GM03348 (cell line): ENCODE data around the gene CUL7.
A peak's percentile ranks its signal among the peaks of the same experiment; 100 is the strongest.
"Not testable (repeated sequence)": the region's sequence is repeated elsewhere in the genome, so short reads cannot be mapped to it uniquely, and the experiment has no call there.

ENCODE experiments used
- DNase-seq: peaks from one replicate; pipeline ENCODE4 v3.0.0; 2012; ENCODE audit warnings: low spot score

CUL7 gene

DNA sequence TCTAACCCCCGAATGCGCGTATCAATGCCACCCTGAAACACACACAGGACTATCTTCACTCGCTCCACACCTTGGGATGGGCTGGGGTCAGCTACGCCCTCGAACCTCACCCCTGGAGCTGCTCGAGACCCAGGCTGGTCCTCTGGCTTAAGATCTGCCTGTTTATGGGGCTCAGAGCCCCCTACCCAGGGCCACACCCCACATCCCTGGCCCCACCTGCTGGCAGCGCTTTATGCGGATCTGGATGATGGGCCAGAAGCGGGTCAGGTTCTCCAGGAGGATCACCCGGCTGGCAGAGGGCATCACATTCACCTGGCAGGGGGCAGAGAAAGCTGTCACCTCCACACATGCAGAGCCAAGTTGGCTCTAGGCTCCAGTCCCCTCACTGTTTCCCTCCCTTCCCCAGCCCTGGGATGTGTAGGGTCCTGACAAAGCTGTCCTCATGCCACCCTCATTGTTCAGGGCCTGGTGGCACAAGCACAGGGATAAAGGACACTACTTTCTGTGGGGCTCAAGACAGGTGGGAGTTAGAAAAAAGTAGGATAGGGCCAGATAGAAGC, 8.2 kb downstream of the CUL7 start:
- DNase-seq, result no peak

DNA sequence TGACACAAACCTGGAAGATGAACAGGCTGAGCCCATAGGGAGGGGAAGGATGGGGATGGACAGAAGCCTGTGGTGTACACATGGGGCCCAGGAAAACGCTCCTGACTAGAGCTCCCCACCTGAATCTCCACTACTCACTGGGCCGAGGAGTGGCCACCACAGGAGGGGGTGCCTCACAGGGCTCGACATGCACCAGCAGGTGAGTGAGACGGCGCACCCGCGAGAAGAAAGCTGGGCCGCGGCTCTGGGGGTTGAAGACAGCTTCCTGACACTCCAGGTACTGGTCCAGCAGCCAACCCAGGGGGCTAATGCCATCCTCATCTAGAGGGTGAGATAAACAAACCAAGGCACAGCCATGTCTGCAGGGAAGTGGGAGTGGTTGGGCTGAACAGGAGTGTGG, 10.3 kb downstream of the CUL7 start:
- DNase-seq, result no peak

DNA sequence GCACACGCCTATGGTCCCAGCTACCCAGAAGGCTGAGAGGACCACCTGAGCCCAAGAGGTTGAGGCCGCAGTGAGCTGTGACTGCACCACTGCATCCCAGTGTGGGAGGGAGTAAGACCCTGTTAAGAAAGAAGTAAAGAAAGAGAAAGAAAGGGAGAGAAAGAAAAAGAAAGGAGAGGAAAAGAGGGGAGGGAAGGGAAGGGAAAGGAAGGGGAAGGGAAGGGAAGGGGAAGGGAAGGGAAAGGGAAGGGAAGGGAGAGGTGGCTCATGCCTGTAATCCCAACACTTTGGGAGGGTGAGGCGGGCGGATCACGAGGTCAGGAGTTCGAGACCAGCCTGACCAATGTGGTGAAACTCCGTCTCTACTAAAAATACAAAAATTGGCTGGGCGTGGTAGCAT, 12.2 kb downstream of the CUL7 start:
- not testable (repeated sequence) for DNase-seq

DNA sequence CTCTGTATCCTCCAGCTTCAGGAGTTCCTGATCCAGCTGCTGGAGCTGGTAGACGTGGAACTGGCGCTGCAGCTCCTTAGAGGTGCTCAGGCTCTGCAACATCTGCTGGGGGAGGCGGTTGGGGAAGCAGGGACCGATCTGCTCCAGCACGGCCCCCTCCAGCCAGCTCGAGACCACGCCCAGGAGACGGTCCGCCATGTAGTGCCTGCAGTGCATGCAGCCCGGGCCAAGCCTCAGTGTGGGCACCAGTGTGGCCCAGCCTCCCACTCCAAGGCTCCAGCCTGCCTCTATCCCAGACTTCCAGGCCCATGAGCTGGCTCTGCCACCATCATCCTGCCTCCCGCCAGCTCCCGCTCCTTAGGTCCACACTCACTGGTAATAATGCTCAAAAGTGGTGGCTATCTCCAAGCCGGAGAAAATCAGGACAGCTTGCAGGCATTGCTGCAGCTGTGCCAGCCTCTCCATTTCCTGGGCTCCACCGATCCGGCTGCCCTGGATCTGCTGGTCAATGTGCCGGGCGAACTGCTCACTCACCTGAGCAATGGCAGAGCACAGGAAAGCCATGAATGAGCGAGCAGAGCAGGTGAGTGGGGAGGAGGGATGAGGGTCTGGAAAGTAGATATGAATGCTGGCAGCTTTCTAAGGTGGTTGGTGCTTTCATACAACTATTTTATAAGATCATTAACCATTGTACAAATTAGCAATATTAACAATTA, 13.0 kb downstream of the CUL7 start:
- no peak for DNase-seq

DNA sequence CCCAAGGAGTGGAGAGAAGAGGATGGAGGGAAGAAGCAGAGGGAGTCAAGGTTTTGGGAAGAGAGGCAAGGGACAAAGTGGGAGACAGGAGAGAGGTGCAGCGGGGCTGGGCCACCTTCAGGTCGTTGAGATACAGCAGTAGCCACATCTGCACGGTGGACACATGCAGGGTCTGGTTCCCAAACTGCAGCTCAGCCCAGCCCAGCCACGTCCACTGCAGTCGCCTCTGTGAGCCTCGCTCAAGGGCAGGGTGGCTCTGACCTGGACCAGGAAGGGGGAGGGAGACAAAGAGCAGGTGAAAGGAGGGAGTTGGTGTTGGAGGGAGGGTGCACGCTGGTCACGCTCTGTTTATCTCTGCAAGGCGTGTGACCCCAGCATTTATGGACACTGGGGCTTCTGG, 14.9 kb downstream of the CUL7 start:
- no peak for DNase-seq

DNA sequence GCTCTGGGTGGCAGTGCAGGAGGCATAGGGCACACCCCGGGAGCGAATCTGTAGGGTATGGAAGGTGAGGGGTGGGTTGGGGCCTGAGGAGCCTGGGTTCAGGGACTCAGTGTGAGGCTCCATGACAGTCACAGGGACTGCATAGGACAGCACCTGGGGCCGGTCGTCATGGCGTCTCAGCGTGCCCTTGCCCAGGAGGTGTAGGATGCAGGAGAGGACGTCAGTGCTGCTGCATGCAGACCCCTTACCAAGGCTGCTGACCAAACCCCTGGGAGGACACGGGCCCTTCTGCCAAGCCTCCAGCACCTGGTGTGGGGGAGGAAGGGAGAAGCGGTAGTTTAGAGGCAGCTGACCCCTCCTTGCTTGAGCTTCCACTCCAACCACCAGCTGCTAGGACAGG, 15.9 kb downstream of the CUL7 start:
- no peak for DNase-seq

DNA sequence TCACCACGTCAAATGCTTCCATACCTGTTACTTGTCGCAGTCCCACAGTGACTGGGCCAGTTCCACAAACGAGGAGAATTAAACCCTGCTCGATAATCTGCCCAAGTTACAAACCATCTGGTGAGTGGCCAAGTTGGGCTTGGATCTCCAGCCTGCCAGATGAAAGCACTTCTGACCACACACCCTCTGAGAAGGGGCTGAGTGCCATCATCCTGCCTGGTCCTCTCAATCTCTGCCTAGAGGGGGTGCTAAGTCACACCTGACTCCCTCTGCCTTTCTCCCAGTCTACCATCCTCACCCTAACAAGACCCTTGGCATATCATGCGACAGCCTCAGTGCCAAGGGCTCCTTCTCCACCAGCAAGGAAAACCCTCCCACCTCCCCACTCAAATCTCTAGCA, 16.5 kb downstream of the CUL7 start:
- DNase-seq, result no peak

DNA sequence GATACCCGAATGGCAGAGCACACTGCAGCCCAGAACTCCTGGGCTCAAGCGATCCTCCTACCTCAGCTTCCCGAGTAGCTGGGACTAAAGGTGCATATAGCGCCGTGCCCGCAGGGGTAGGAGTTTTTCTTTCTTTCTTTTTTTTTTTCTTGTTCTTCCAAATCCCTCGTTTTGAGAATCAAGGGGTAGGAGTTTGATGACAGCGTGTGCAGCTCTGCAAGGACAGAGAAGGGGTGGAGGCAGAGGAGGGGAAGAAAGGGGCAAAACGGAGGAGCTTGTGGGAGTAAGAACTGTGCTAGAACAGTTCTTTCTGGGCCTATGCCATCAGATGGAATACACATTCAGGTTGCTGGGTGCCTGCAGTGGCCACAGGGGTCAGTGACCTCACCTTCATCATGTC, 16.9 kb downstream of the CUL7 start:
- DNase-seq, result no peak

DNA sequence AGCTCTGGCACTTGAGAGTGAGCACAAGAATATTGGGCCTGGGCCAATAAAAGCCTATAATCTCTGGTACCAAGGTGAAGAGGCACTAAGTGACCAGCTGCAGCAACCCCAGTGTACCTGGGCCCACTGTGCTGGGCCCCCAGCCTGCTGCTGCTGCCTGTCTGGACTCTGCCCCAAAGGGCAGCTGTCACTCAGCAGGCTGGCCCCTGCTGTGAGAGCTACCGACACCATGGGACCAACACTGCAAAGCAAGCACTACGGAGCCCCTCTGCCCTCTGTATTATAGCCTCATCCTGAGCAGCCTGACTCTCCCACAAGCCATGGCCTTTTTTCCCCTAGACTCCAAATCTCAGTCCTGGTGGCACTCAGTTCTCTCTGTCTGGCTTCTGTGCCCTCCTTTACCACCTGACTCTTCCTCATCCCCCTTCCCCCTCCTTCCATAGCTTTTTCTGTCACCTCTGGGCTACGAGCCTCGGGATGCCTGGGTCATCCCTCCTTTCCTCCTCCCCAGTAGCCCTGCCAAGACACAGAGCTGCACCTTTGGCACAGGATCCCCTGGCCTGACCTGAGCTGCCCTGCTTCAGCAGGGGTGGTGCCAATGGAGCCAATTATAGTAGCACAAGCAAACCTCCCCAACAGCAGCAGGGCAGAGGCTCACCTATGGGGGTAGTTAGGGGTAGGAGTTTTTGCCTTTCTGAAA, 18.0 kb downstream of the CUL7 start:
- no peak for DNase-seq

DNA sequence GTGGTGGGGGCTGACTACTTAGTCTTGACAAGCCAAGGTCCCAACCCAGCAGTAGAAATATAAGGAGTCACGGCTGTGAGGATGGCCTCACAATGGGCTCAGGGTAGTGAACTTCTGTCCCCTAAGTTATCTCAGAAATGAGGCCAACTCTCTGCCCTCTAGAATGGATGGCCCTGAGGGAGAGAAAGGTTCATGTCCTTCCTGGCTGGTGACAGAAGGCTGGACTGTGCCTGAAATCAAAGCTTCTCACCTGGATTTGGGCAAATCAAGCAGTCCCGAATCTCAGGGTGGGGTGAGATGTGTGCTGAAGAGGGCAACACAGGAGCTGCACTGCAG, 19.5 kb downstream of the CUL7 start:
- no peak for DNase-seq

DNA sequence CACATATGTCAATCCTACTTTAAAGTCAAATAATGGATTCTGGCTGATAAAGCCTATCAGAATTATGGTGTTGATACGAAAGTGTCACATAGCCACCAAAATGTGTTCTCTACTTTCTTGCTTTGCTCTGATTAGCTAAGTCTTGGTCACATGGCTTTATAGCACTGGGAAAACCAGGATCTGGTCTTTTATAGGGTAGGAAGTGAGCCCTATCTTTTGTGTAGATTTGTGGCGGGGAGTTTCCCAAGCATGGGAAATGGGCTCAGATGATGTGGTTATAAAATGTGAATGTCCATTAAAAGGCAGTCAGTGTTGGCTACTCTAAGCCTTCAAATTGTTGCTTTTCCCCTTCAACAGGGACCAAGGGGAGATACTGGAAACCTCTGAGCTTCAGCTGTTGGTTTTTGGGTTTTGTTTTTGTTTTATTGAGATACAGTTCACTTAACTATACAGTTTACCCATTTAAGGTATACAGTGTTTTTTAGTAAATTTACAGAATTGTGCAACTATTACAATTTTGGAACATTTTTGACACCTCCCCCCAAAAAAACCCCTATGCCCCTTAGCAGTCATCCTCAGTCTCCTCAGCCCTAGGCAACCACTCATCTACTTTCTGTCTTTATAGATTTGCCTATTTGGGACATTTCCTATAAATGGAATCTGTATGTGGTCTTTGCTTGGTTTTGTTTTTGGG, 20.0 kb downstream of the CUL7 start:
- no peak for DNase-seq

DNA sequence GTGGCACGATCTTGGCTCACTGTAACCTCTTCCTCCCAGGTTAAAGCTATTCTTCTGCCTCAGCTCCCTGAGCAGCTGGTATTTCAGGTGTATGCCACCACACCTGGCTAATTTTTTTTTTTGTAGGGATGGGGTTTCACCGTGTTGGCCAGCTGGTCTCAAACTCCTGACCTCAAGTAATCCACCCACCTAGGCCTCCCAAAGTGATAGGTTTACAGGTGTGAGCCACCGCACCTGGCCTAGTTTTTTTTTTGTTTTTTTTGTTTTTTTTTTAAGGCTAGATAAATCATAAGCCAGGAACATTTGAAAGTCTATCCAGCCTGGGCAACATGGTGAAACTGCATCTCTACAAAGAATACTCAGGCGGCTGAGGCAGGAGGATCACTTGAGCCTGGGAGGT, 21.3 kb downstream of the CUL7 start:
- DNase-seq, result no peak

DNA sequence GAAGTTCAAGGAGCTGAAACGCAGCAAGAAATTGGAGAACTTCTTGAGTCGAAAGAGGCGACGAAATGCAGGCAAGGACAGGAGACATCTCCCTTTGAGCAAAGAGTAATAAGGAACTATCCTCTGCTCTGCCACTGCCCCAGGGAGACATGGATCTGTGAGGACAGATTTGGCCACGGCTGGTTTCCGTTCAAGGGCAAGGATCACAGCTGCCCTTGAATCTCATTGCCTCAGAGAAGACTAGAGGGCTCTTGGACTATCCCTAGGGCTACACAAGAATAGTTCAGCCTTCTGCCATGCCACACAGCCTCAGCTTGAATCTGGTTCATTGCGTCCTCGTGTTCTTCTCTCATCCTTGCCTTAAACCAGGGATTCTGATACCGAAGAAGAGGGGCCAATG, 24.5 kb downstream of the CUL7 start:
- no peak for DNase-seq

DNA sequence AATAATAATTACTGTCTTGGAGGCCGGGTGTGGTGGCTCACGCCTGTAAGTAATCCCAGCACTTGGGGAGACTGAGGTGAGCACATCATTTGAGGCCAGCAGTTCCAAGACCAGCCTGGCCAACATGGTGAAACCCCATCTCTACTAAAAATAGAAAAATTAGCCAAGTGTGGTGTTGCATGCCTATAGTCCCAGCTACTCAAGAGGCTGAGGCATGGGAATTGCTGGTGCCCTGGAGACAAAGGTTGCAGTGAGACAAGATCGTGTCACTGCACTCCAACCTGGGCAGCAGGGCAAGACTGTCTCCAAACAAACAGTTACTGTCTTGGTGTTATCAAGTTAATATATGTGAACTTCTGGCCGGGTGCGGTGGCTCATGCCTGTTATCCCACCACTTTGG, 27.3 kb downstream of the CUL7 start:
- DNase-seq, result no peak

DNA sequence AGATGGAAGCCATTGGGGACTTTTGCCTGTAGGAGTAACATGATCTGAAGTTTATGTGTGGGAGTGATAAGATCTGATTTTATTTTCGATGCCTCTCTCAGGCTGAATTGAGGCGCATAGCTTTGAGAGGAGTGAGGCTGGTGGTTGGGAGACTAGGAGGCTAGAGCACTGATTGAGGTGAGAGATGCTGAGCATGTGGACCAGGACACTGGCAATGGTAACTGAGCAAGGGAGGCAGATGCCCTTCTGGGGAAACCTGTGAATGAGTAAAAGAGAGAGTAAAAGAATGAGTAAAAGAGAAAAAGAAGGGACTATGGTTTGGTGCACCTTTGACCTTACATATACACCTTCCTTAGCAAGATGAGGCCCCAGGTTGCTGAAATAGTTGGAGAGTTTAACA, 29.2 kb downstream of the CUL7 start:
- no peak for DNase-seq

DNA sequence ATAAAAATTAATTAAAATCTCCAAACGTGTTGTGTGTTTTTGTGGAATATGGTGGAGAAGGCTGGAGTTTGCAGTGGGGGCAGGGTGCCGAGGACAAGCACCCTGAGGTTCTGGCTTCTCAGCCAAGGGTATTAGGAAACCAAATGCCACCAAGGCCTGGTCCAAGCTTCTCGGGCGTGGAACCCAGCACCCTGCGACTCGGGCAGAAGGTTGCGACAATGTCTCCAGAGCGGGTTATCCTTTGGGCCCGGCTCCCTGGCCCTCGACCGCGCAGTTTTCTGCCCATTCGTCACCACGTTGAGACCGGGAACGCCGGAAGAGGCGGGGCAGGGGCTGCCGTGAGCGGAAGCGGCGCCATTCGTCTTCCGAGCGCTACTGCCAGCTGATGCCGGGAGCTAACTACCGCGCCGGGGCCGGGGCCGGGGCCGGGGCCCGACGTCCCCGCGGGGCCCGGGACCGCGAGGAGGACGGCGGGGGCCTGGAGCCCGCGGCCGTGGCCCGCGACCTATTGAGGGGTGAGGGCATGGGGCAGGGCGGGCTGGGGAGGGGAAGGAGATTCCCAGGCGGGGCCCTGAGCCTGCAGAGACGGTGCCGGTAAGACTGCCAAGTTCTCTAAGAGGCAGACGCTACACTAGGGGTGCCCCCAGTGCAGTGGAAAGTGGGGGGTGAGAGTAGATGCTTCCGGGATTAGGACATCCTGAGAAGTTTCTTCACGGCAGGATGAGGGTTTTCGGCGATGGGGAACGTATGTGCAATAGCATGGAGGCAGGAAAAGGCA, 32.2 kb downstream of the CUL7 start, which contains the start of gene RRP36:
TSS of gene RRP36 (plus strand) at position 354 of the 778 bp plus-strand sequence. CDS start at position 386, 32 bp downstream.
- peak; percentile 92 for DNase-seq

DNA sequence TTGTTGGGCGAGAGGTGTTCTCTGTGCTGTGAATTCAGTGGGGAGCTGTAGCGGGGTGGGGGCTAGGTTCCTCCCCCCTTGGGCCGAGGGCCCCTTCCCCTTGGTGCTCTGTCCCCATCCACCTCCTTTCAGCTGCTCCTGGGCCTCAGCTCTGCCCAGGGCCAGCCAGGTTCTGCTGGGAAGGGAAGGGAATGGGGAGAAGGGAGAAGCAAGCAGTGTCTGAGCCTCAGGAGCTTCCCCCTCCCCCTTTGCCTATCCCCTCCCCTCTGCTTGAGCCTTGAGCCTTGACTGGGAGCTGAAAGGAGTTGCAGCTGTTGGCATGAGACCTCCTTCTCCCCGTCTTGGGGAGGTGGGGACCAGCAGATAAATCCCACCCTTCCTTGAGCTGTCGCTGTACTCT, 32.8 kb downstream of the CUL7 start:
- peak; percentile 24 for DNase-seq

DNA sequence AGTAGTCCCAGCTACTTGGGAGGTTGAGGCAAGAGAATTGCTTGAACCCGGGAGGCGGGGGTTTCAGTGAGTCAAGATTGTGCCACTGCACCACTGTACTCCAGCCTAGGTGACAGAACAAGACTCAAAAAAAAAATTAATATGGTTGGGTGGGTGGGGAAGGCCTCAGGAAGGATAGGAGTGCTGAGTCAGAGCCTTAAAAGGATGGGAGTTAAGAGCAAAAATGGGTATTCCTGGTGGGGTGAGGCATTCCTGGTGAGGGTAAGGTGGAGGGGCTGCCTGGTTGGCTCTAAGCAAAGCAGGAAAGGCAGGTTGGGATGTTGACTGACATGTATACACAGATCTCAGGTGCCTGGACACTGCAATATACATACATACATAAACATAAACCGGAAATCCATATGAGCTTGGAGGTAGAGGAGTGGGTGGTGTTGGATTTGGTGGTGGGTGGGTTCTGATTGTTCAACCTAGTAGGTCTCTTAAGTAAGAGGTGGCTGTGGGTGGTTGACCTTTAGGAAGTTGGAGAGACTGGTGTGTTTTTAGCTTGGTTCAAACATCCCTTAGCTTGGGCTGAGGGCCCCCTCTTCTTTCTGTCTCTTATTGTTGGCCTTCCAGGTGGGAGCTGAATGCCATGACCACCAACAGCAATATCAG, 33.5 kb downstream of the CUL7 start:
- DNase-seq, result no peak

DNA sequence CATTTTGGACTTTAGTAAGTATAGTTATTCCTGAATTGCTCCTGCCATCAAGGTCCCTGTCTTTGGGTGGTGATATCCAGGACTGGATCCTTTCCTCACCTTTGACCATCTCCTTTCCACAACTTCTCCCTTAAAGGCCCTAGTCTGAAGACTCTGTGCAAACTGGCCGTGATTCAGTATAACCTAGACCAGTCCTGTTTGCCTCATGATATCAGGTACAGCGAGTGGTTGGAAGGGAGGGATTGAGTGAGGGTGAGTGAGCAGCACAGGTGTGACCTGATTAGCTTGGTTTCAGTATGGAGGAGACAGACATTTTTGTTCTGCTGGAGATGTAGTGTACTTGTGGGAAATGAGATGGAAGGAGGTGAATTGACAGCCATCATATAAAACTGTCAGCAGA, 34.5 kb downstream of the CUL7 start:
- no peak for DNase-seq

DNA sequence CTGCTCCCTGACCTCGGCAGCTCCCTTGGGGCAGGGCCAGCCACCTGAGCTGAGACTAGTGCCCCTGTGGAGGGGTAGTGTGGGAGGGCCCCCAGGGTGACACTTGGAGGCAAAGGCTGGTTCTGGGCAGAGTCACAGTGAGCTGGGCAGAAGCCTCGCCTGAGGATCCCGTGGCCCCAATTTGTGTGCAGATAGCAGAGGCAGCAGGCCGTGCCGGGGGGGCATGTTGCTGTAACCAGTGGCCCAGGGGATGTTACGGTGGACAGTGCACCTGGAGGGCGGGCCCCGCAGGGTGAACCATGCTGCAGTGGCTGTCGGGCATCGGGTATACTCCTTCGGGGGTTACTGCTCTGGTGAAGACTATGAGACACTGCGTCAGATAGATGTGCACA, 36.7 kb downstream of the CUL7 start:
- DNase-seq, result no peak

DNA sequence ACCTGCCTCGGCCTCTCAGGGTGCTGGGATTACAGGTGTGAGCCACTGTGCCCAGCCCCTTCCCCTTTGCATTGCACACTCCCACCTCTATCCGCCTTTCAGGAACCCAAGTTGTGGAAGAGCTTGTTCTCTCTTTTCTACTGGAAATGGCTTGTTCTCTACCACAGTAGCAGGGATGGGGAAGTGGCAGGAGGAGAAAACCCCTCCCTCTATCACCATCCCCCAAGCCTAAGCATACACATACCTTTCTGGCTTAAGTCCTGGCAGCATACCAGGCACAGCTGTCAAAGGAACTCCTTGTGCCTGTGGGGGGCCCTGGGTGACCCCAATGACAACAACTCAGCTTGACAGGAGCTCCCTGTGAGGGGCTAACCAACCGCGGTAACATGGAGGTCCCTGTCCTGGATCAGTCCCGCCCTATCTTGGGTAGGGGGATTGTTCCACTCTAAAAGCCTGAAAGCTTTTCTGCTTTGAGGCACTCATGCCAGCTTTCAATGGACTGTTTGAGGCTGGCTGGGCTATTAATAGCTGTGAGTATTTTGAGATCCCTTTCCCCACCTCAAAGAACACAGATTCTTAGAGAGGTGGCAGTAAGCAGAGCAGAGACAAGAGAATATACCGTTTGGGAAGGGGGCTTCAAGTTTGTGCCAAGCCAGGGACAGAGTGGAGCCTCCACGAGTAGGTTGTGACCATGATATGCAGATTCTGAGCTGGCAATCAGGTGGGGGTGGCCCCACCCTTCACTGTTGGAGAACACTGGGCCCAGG, 37.3 kb downstream of the CUL7 start:
- DNase-seq, result no peak
